ENCODE results near the gene PPFIBP1.

The PPFIBP1 gene

GRCh38 chr12:27604431-27604830 lies 80.4 kb downstream of the PPFIBP1 start:
- Histone ChIP-seq H3K36me3 (ENCODE audit: control insufficient read depth, low read depth, low read length) (no peaks in the 10 kb centered on the region), H3K27me3 (ENCODE audit: control insufficient read depth, insufficient read depth, low read length) (no peaks in the 10 kb centered on the region), H3K9ac (ENCODE audit: low read length) (no peak overlapping the region), H3K9me3 (ENCODE audit: control insufficient read depth, low read depth, low read length) (no peaks in the 10 kb centered on the region), H3K4me3 (ENCODE audit: low read length) (no peak overlapping the region), H3K4me1 (ENCODE audit: control insufficient read depth, low read depth, low read length) (no peaks in the 10 kb centered on the region), H3K27ac (ENCODE audit: low read length) (no peak overlapping the region)

DNA sequence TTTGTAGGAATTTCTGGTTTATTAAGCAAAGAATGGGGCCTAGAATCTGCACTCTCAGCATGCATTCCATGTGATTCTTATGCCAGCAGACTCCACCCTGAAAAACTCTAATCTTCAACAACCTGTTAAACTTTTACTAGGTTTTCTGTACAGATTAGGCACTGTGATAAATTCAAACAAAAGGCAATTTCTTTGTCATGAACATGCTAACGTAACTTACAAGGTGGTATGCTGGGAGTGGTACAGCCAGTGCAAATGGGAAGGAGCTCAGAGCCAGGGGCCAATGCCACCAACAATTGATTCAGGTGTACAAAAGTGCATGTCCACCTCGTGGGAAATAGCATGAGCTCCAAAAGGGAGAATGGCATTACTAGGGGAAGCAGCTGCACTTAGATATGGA lies 83.0 kb downstream of the PPFIBP1 start:
- Histone ChIP-seq H3K27me3 (ENCODE audit: control insufficient read depth, insufficient read depth, low read length) (no peaks in the 10 kb centered on the region), H3K9ac (ENCODE audit: low read length) (no peak overlapping the region), H3K27ac (ENCODE audit: low read length) (no peak overlapping the region), H3K9me3 (ENCODE audit: control insufficient read depth, low read depth, low read length) (no peaks in the 10 kb centered on the region), H3K4me3 (ENCODE audit: low read length) (no peak overlapping the region), H3K4me1 (ENCODE audit: control insufficient read depth, low read depth, low read length) (no peaks in the 10 kb centered on the region), H3K36me3 (ENCODE audit: control insufficient read depth, low read depth, low read length) (no peaks in the 10 kb centered on the region)

- Histone ChIP-seq H3K27me3 (ENCODE audit: control insufficient read depth, insufficient read depth, low read length) (no peaks in the 10 kb centered on the region), H3K9me3 (ENCODE audit: control insufficient read depth, low read depth, low read length) (no peaks in the 10 kb centered on the region), H3K4me3 (ENCODE audit: low read length) (no peak overlapping the region), H3K27ac (ENCODE audit: low read length) (no peak overlapping the region), H3K4me1 (ENCODE audit: control insufficient read depth, low read depth, low read length) (no peaks in the 10 kb centered on the region), H3K36me3 (ENCODE audit: control insufficient read depth, low read depth, low read length) (no peaks in the 10 kb centered on the region), H3K9ac (ENCODE audit: low read length) (no peak overlapping the region)
Measured at GRCh38 chr12:27607591-27607990, 83.6 kb downstream of the PPFIBP1 start.

- H3K27me3 ChIP-seq (ENCODE audit: control insufficient read depth, insufficient read depth, low read length), result no peaks in the 10 kb centered on the region
- no peaks in the 10 kb centered on the region for H3K4me1 ChIP-seq (ENCODE audit: control insufficient read depth, low read depth, low read length)
- no peaks in the 10 kb centered on the region for H3K9me3 ChIP-seq (ENCODE audit: control insufficient read depth, low read depth, low read length)
- no peaks in the 10 kb centered on the region for H3K36me3 ChIP-seq (ENCODE audit: control insufficient read depth, low read depth, low read length)
- no peak overlapping the region for H3K27ac ChIP-seq (ENCODE audit: low read length)
- no peak overlapping the region for H3K4me3 ChIP-seq (ENCODE audit: low read length)
- H3K9ac ChIP-seq (ENCODE audit: low read length), result no peak overlapping the region
Measured at GRCh38 chr12:27608890-27609289, 84.9 kb downstream of the PPFIBP1 start.

DNA sequence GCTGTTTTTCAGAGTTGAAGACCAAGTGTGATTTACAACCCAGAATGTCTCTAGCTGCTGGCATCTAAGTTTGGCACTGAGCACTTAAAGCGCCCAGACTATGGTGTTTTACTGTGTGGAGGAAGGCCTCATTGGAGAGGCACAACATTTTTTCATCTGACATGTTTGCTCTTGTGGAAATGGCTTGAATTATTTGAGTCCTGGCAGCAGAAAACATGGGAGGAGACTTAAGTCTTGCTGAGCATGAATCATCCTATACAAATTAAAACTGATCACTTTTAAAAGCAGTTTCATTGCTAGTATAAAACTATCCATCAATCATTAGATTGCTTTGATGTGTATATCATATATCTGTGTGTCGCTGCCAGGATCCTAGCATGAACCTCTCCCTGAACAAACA lies 86.4 kb downstream of the PPFIBP1 start:
- Histone ChIP-seq H3K27ac (ENCODE audit: low read length) (no peak overlapping the region), H3K9me3 (ENCODE audit: control insufficient read depth, low read depth, low read length) (no peaks in the 10 kb centered on the region), H3K9ac (ENCODE audit: low read length) (no peak overlapping the region), H3K27me3 (ENCODE audit: control insufficient read depth, insufficient read depth, low read length) (no peaks in the 10 kb centered on the region), H3K36me3 (ENCODE audit: control insufficient read depth, low read depth, low read length) (no peaks in the 10 kb centered on the region), H3K4me3 (ENCODE audit: low read length) (no peak overlapping the region), H3K4me1 (ENCODE audit: control insufficient read depth, low read depth, low read length) (no peaks in the 10 kb centered on the region)

DNA sequence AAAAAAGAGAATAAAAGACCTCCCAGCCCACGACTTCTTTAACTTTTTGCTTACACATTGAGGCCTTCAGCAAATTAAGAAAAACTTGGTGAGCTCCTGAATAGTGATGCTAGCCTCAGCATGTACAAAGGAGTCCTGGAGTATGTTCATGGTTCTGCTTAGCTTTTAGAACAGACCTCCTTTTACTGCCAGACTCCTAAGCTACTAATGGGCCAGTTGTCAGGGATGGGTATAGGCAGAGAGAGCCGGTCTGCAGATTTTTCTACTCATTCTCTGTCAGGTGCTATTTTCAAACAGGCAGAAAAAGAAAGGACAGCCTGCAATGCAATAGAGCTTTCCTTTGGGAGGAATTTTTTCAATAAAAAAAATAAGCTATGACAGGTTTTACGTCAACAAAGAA lies 90.4 kb downstream of the PPFIBP1 start:
- H3K9me3 ChIP-seq (ENCODE audit: control insufficient read depth, low read depth, low read length), result no peaks in the 10 kb centered on the region
- H3K4me3 ChIP-seq (ENCODE audit: low read length), result no peak overlapping the region
- H3K36me3 ChIP-seq (ENCODE audit: control insufficient read depth, low read depth, low read length), result no peaks in the 10 kb centered on the region
- H3K4me1 ChIP-seq (ENCODE audit: control insufficient read depth, low read depth, low read length), result no peaks in the 10 kb centered on the region
- H3K9ac ChIP-seq (ENCODE audit: low read length), result no peak overlapping the region
- H3K27me3 ChIP-seq (ENCODE audit: control insufficient read depth, insufficient read depth, low read length), result no peaks in the 10 kb centered on the region
- no peak overlapping the region for H3K27ac ChIP-seq (ENCODE audit: low read length)

DNA sequence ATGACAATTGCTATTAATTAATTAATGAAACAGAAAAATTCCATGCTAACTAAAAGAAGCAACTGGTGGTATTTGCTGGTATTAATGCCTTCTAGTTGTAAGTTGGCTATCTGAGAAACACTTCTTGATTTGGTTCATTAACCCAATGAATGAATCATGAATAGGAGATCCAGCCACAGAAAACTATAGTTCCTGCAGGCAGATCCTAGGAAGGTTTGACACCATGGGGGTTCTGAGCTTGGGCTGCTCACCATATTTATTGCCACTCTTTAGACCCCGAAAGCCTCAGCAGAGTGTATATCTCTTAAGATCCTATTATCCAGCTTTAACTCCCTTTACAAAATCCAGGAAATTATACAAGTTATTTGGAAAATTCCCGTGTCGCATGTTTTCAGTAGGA lies 90.9 kb downstream of the PPFIBP1 start:
- Histone ChIP-seq H3K27ac (ENCODE audit: low read length) (no peak overlapping the region), H3K36me3 (ENCODE audit: control insufficient read depth, low read depth, low read length) (no peaks in the 10 kb centered on the region), H3K4me3 (ENCODE audit: low read length) (no peak overlapping the region), H3K4me1 (ENCODE audit: control insufficient read depth, low read depth, low read length) (no peaks in the 10 kb centered on the region), H3K27me3 (ENCODE audit: control insufficient read depth, insufficient read depth, low read length) (no peaks in the 10 kb centered on the region), H3K9me3 (ENCODE audit: control insufficient read depth, low read depth, low read length) (no peaks in the 10 kb centered on the region), H3K9ac (ENCODE audit: low read length) (no peak overlapping the region)

GRCh38 chr12:27615331-27615891 lies 91.4 kb downstream of the PPFIBP1 start:
- no peaks in the 10 kb centered on the region for H3K9me3 ChIP-seq (ENCODE audit: control insufficient read depth, low read depth, low read length)
- no peak overlapping the region for H3K4me3 ChIP-seq (ENCODE audit: low read length)
- H3K27ac ChIP-seq (ENCODE audit: low read length), result no peak overlapping the region
- H3K9ac ChIP-seq (ENCODE audit: low read length), result no peak overlapping the region
- H3K4me1 ChIP-seq (ENCODE audit: control insufficient read depth, low read depth, low read length), result no peaks in the 10 kb centered on the region
- H3K27me3 ChIP-seq (ENCODE audit: control insufficient read depth, insufficient read depth, low read length), result no peaks in the 10 kb centered on the region
- H3K36me3 ChIP-seq (ENCODE audit: control insufficient read depth, low read depth, low read length), result no peaks in the 10 kb centered on the region

GRCh38 chr12:27616356-27617142 lies 92.5 kb downstream of the PPFIBP1 start:
- Histone ChIP-seq H3K9ac (ENCODE audit: low read length) (no peak overlapping the region), H3K4me1 (ENCODE audit: control insufficient read depth, low read depth, low read length) (no peaks in the 10 kb centered on the region), H3K27me3 (ENCODE audit: control insufficient read depth, insufficient read depth, low read length) (no peaks in the 10 kb centered on the region), H3K9me3 (ENCODE audit: control insufficient read depth, low read depth, low read length) (no peaks in the 10 kb centered on the region), H3K36me3 (ENCODE audit: control insufficient read depth, low read depth, low read length) (no peaks in the 10 kb centered on the region), H3K27ac (ENCODE audit: low read length) (no peak overlapping the region), H3K4me3 (ENCODE audit: low read length) (no peak overlapping the region)

DNA sequence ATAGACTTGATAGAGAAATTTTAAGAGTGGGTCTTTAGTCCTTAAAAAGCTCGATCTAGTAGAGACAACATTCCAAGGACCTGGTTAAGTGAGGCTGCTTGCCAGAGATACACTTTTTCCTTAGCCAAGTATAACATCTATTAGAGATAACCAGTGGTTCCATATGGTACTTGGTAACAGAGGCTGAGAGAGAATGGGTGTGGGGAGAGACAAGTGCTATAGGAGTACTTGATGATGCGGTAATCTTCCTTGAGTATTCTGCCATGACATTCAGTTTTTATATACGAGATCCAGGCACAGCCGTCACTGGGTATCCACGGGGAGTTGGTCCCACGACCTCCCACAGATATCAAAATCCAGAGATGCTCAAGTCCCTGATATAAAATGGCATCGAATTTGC lies 94.8 kb downstream of the PPFIBP1 start:
- Histone ChIP-seq H3K9ac (ENCODE audit: low read length) (no peak overlapping the region), H3K9me3 (ENCODE audit: control insufficient read depth, low read depth, low read length) (no peaks in the 10 kb centered on the region), H3K36me3 (ENCODE audit: control insufficient read depth, low read depth, low read length) (no peaks in the 10 kb centered on the region), H3K4me3 (ENCODE audit: low read length) (no peak overlapping the region), H3K27ac (ENCODE audit: low read length) (no peak overlapping the region), H3K4me1 (ENCODE audit: control insufficient read depth, low read depth, low read length) (no peaks in the 10 kb centered on the region), H3K27me3 (ENCODE audit: control insufficient read depth, insufficient read depth, low read length) (no peaks in the 10 kb centered on the region)

DNA sequence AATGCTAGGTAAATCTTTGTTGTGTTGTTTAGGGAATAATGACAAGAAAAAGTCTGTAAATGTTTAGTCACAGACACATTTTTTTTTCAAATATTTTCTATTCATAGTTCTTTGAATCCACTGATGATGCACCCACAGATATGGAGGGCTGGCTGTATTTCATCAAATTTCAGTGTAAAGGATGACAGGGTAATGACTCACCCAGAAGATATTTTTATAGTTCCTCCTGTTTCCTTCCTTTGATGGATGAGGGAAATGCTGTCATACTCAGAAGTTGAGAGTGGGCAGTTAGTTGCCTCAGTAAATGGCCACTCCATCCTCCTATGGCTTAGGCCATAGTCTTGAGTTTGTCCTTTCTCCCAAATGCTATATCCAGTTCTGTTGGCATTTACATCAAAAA lies 95.3 kb downstream of the PPFIBP1 start:
- no peaks in the 10 kb centered on the region for H3K9me3 ChIP-seq (ENCODE audit: control insufficient read depth, low read depth, low read length)
- no peaks in the 10 kb centered on the region for H3K4me1 ChIP-seq (ENCODE audit: control insufficient read depth, low read depth, low read length)
- H3K27me3 ChIP-seq (ENCODE audit: control insufficient read depth, insufficient read depth, low read length), result no peaks in the 10 kb centered on the region
- no peak overlapping the region for H3K27ac ChIP-seq (ENCODE audit: low read length)
- no peak overlapping the region for H3K4me3 ChIP-seq (ENCODE audit: low read length)
- H3K36me3 ChIP-seq (ENCODE audit: control insufficient read depth, low read depth, low read length), result no peaks in the 10 kb centered on the region
- no peak overlapping the region for H3K9ac ChIP-seq (ENCODE audit: low read length)

DNA sequence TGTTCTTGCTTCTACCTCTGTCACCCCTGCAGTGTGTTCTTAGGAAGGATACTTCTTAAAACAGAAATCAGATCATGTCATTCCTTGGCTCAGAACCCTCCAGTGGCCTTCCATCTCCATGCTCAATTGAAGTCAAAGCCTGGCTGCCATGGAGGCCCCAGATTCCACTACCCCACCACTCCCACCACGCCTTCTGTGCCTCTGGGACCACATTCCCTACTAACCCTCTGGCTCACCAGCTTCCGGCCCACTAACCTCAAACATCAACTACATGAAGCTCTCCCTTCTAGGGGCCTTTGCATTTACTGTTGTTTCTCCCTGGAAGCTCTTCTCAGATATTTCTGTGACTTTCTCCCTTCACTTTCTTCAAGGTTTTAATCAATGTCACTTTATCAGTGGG lies 96.1 kb downstream of the PPFIBP1 start:
- H3K36me3 ChIP-seq (ENCODE audit: control insufficient read depth, low read depth, low read length), result no peaks in the 10 kb centered on the region
- H3K27me3 ChIP-seq (ENCODE audit: control insufficient read depth, insufficient read depth, low read length), result no peaks in the 10 kb centered on the region
- no peak overlapping the region for H3K9ac ChIP-seq (ENCODE audit: low read length)
- H3K27ac ChIP-seq (ENCODE audit: low read length), result no peak overlapping the region
- H3K4me1 ChIP-seq (ENCODE audit: control insufficient read depth, low read depth, low read length), result no peaks in the 10 kb centered on the region
- no peaks in the 10 kb centered on the region for H3K9me3 ChIP-seq (ENCODE audit: control insufficient read depth, low read depth, low read length)
- H3K4me3 ChIP-seq (ENCODE audit: low read length), result no peak overlapping the region
